Heart left ventricle (tissue), 13 donors: ENCODE measurements around the gene RNFT2.

Experiments used
- CTCF ChIP-seq, 12 donors: fragments of 200-600 bp; sonication (generic) in 4 of 12; IDR thresholded peaks; one replicate each; pipeline versions ENCODE4 v1.5.0 to v1.8.0; 2018 to 2022; ENCODE audit warnings: antibody characterized with exemption in 12 of 12, mild to moderate bottlenecking in 5 of 12
- POLR2A ChIP-seq, 2 donors: fragments of 450-650 bp; IDR thresholded peaks; one replicate each; pipeline ENCODE4 v1.6.1; 2017; ENCODE audit warnings: antibody characterized with exemption in 2 of 2, mild to moderate bottlenecking in 2 of 2, moderate library complexity in 2 of 2
- donor health status: ischemic (EF 13 %, LVEDD 7.1; RV severe dilation, severe dysfunction).
- donor health status: DM: no; HTN: yes; CAD: no.
- donor health status: DM: no; HTN: no; CAD: no.
- donor health status: ischemic (EF 25% LVEDD 6.9; RV normal size, moderate dysfunction).
- donor health status: ischemic (EF 25% LVEDD 5.7; RV mildly dilated, moderate dysfunction).
- donor health status: ischemic (EF 35%, LVEDD 5.7; RV mildly dilated, moderate dysfunction).
- donor health status: nonischemic (EF 11% LVEDD 7.7; RV severe dilation, severe dysfunction).
- donor health status: DM: yes; HTN: yes; CAD: no.
- donor health status: PGD.
- donor health status: ischemic (EF 29% LVEDD 5.4; RV normal size, mild dysfunction).
- donor health status: nonischemic (EF 23%, LVEDD 6.1; RV moderate dilation, normal function).

DNA sequence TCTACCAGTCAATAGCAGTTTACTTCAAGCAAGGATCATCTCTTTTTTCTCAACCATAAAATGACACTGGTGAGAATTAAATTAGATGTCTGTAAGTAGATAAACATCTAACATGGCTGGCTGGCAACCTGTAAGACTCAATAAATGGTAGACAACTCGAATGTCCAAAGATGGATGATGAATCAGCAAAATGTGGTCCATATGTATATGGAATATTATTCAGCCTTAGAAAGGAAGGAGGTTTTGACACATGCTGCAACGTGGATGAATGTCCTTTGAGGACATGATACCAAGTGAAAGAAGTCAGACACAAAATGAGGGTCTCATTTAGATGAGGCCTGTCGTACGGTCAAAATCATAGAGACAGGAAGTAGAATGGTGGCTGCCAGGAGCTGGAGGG, 46.5 kb upstream of the RNFT2 start:
- TF ChIP-seq POLR2A (IDR thresholded peaks at IDR 0.05) = no peak
- TF ChIP-seq CTCF (IDR thresholded peaks at IDR 0.05) = no peak
